Epithelial cell of prostate (primary cell): Measurements from ENCODE around the gene SRGAP1.
"Not testable (repeated sequence)": the region's sequence is repeated elsewhere in the genome, so short reads cannot be mapped to it uniquely, and the experiment has no call there.

ENCODE experiments used
- DNase-seq: peaks from one replicate; pipeline ENCODE4 v3.0.0-alpha.2; 2011; ENCODE audit warnings: low read depth, low spot score
- H3K27ac ChIP-seq: fragments of 450-650 bp; 2 replicates; pipeline ENCODE4 v1.5.1; 2017; ENCODE audit warnings: mild to moderate bottlenecking

Gene SRGAP1

GRCh38 chr12:63836046-63836445, 8.5 kb upstream of the SRGAP1 start:
- H3K27ac ChIP-seq = no peak overlapping the region
- DNase-seq = no peak

DNA sequence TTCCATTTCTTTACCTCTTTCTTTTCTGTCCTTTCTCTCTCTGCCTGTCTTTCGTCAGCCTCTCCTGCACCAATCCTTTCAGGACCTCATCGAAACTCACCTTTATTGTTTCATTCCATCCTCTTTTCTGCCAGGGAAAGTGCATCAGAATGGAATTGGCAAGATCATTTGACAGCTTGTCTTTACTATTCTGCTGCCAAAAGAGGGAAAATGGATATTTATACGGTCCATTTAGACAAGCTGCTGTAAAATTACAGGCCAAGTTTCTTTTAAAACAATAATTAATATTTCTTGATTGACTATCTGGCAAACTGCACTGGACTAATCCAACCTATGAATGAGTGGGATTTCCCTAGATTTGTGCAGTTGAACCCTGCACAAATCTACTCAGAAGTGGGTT, 7.6 kb upstream of the SRGAP1 start:
- no peak for DNase-seq
- H3K27ac ChIP-seq = no peak overlapping the region

DNA sequence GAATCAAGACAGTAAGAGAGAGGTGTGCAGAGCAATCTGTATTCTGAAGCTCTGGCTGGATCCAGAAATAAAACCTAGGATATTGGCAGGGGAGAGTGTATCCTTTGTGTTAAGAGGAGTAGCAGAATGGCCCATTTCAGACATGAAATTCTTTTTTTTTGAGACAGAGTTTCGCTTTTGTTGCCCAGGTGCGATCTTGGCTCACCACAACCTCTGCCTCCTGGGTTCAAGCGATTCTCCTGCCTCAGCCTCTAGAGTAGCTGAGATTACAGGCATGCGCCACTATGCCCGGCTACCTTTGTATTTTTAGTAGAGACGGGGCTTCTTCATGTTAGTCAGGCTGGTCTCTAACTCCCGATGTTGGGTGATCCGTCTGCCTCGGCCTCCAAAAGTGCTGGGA, 6.1 kb upstream of the SRGAP1 start:
- no peak overlapping the region for H3K27ac ChIP-seq

GRCh38 chr12:63841011-63841410, 3.5 kb upstream of the SRGAP1 start:
- H3K27ac ChIP-seq = no peak overlapping the region
- DNase-seq = no peak

More for the DNA sequence above, 6.1 kb upstream of the SRGAP1 start:
- no peak for DNase-seq

DNA sequence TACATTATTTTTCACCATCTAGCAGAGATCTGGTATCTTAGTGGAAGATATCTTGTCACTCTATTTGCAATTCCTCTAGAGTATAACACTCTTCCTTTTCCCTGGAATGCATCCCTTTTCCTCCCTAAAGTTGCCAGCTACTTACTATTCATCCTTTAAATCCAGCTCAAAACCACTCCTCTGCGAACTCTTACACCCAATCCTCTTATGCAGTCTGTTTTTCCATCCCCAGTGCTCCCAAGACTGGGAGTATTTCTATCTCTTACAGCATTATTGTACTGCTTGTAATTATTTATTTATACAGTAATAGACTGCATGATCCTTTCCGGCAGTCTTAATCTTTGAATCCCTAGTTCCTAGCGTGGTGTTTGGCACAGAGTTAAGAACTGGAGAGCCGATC, 2.9 kb upstream of the SRGAP1 start:
- no peak overlapping the region for H3K27ac ChIP-seq
- no peak for DNase-seq

DNA sequence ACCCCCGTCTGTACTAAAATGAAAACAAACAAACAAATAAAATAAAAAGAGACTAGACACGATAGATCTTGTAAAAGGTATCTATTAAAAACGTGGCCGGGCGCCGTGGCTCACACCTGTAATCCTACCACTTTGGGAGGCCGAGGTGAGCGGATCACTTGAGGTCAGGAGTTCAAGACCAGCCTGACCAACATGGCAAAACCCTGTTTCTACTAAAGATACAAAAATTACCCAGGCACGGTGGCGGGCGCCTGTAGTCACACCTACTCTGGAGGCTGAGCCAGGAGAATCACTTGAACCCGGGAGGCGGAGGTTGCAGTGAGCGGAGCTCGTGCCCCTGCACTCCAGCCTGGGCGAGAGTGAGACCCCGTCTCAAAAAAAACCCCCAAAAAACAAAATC, 1.8 kb upstream of the SRGAP1 start:
- DNase-seq, H3K27ac ChIP-seq: not testable (repeated sequence)

GRCh38 chr12:63843254-63843720, 1.2 kb upstream of the SRGAP1 start:
- no peak for DNase-seq
- H3K27ac ChIP-seq = peak overlapping the region; percentile 71

GRCh38 chr12:63843721-63844390, 644 bp upstream of the SRGAP1 start:
- H3K27ac ChIP-seq = peak overlapping the region; percentile 71
- DNase-seq = peak; percentile 46

GRCh38 chr12:63845726-63846125, 1.2 kb downstream of the SRGAP1 start:
- H3K27ac ChIP-seq = peak overlapping the region; percentile 71
- no peak for DNase-seq

GRCh38 chr12:63846238-63846967, 1.9 kb downstream of the SRGAP1 start:
- no peak for DNase-seq
- H3K27ac ChIP-seq = peak overlapping the region; percentile 71

GRCh38 chr12:63848450-63848849, 4.0 kb downstream of the SRGAP1 start:
- DNase-seq = no peak
- H3K27ac ChIP-seq = no peak overlapping the region

GRCh38 chr12:63849106-63849620, 4.7 kb downstream of the SRGAP1 start:
- DNase-seq = no peak
- no peak overlapping the region for H3K27ac ChIP-seq

DNA sequence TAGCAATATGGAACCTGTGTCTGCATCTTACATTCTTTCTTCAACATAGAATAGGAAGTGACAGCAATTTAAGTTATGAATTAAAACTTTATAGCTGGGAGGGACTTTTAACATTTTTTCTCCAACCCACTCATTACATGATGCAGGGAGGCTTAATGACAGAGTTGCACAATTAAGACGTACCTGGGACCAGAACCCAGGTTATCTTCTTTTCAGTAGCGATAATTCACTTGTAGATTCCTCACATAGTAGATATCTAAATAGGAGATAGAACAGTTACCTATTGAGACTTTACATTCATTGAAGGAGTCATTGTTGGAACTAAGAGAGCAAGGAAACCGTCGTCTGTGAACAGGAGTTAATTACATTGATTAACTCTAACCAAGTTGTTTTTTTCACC, 5.1 kb downstream of the SRGAP1 start:
- no peak for DNase-seq
- H3K27ac ChIP-seq = no peak overlapping the region

DNA sequence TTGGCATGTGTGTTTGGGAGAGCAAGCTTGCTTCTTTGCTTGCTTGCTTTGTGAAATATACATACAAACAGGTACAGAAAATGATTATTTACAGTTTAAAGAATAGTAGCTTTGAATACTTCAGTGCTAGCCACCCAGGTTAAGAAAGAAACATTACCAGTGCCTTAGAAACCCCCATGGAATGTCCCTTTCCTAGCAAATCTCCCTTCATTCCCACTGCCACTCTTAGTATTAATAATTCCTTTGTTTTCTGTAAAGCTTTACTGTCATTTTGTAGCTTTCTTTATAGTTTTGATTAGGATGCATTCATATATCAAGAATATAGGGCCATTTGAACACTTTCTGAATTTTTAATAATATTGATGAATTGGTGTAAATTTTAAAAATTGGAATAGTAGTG, 9.5 kb downstream of the SRGAP1 start:
- no peak overlapping the region for H3K27ac ChIP-seq
- no peak for DNase-seq

DNA sequence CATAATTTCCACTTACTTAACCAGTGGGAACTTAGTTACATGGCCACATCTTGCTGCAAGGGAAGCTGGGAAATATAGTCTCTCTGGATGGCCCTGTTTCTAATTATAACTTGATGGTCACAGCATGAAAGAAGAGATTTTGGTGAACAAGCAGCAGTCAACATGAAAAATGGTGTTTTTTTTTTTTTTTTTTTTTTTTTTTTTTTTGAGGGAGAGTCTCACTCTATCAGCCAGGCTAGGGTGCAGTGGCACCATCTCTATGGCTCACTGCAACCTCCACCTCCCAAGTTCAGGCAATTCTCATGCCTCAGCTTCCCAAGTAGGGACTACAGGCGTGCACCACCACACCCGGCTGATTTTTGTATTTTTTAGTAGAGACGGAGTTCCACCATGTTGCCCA, 10.8 kb downstream of the SRGAP1 start:
- DNase-seq = no peak
- H3K27ac ChIP-seq = no peak overlapping the region

DNA sequence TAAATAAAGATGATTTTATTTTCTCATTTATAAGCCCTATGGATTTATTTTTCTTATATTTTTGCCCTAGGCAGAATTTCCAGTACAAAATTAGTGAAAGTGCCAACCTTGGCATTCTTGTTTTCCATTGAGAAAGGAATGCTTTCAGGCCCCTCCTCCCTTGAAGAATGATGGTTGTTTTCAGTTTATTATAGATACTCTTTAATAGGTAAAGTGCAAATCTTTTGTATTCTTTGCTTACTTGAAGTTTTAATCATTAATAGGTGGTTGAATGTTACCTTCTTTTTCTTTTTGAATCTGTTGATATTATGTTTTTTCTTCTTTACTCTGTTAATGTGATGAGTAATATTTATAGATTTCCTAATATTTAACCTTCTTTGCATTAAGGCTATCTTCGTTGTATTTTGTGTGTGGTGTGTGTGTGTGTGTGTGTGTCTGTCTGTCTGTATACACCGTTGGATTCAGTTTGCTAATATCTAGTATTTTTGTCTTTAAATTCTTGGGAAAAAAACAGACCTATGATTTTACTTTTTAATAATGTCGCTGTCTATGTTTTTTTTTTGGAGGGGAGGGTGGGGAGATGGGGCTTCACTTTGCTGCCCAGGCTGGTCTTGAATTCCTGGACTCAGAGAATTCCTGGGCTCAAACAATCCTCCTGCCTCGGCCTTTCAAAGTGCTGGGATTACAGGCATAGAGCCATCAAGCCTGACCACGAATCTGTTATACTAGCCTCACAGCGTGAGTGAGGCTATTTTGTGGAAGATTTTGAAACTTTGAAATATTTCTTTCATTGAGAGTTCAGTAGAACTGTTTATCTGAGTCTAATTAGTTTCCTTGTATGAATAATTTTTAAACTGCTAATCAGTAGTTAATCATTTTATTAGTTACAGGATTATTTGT, 13.5 kb downstream of the SRGAP1 start:
- DNase-seq = no peak
- no peak overlapping the region for H3K27ac ChIP-seq

DNA sequence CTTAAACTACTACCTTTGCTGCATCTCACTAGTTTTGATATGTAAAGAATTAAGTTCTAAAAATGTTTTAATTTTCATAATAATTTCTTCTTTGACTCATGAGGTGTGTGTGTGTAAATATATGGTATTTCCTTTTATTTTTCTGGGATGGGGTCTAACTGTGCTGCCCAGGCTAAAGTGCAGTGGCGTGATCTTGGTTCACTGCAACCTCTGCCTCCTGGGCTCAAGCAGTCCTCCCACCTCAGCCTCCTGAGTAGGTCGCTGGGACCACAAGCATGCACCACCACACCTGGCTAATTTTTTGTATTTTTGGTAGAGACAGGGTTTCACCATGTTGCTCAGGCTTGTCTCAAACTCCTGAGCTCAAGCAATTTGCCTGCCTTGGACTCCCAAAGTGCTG, 15.4 kb downstream of the SRGAP1 start:
- H3K27ac ChIP-seq, DNase-seq: not testable (repeated sequence)

- peak; percentile 3 for DNase-seq
- peak overlapping the region; percentile 36 for H3K27ac ChIP-seq
Measured at GRCh38 chr12:63862187-63862968, 17.9 kb downstream of the SRGAP1 start.

GRCh38 chr12:63862969-63863230, 18.4 kb downstream of the SRGAP1 start:
- H3K27ac ChIP-seq = peak overlapping the region; percentile 36
- DNase-seq = no peak
